K562 treated with DMSO at 1 percent for 48 hours (cell line): Measurements from ENCODE around the gene C14orf180. TPM values are rescaled to one million over a fixed set of nuclear protein-coding genes. Genes with fewer than 3 reads are reported as not detected.

Source experiments
- total RNA-seq: library from RNA; unstranded; fragments of 300-600 nt; gene quantifications from 2 replicates; pipeline ENCODE4 v1.2.3, GENCODE V29; 2022; ENCODE audit warnings: low replicate concordance; ENCODE audit errors: extremely low read depth

C14orf180 gene
- total RNA-seq: not detected in 2 replicates

GRCh38 chr14:104579507-104579906, at the start of gene C14orf180:
TSS of gene C14orf180 (plus strand) at chr14:104579764. CDS start at chr14:104586431, 6,667 bp downstream.

GRCh38 chr14:104604458-104605449, 25.2 kb downstream of the C14orf180 start, which contains the start of gene TMEM179:
TSS of gene TMEM179 (minus strand) at chr14:104604772. CDS start at chr14:104604741, 31 bp downstream.

Other genes with a start within 250 kb of the C14orf180 start
- gene TMEM179, start 25.0 kb downstream of the C14orf180 start, total RNA-seq: not detected in 2 replicates
- gene INF2, start 109.9 kb downstream of the C14orf180 start, total RNA-seq: not detected in 2 replicates
- gene ADSS1, start 144.5 kb downstream of the C14orf180 start, total RNA-seq: not detected in 2 replicates
- gene SIVA1, start 173.4 kb downstream of the C14orf180 start, total RNA-seq: not detected in 2 replicates
- gene AKT1, start 216.0 kb downstream of the C14orf180 start, total RNA-seq: not detected in 2 replicates
- gene ZBTB42, start 221.3 kb downstream of the C14orf180 start, total RNA-seq: not detected in 2 replicates